Caco-2 (cell line): ENCODE data around the gene C20orf204. TPM values are rescaled to one million over a fixed set of nuclear protein-coding genes. Genes with fewer than 3 reads are reported as not detected.

Experiments used
- BruUV-seq: library from RNA; stranded (reverse); fragments of 400-500 nt; replicated peaks from 2 replicates; lab custom pipeline; 2021; lab: Mats Ljungman, UMichigan
- CTCF ChIA-PET: fragments of 300-600 bp; sonication (Branson Sonifier 250); formaldehyde crosslinking; loops from one replicate; lab custom pipeline; 2022; ENCODE audit warnings: antibody characterized with exemption; lab: Charles Lee
- POLR2A ChIA-PET: fragments of 300-600 bp; sonication (Branson Sonifier 250); formaldehyde crosslinking; loops from one replicate; lab custom pipeline; 2022; ENCODE audit warnings: antibody characterized with exemption; lab: Charles Lee
- DNase-seq, 2 experiments: peaks; one replicate each; pipeline versions ENCODE4 v3.0.0 to v3.0.0-alpha.2; 2020 to 2022
- H3K27me3 ChIP-seq: replicated peaks from 2 replicates; pipeline ENCODE4 v1.6.0; 2011; ENCODE audit warnings: low read length; ENCODE audit not compliant: control insufficient read depth, insufficient read depth
- H3K36me3 ChIP-seq: 2 replicates; pipeline ENCODE4 v1.5.1; 2011; ENCODE audit warnings: low read length; ENCODE audit not compliant: control insufficient read depth, insufficient read depth
- H3K4me1 ChIP-seq: fragments of 250-450 bp; sonication (Bioruptor Pico); 2 replicates; pipeline ENCODE4 v1.5.1; 2020; ENCODE audit warnings: mild to moderate bottlenecking
- H3K4me3 ChIP-seq: 2 replicates; pipeline ENCODE4 v1.5.1; 2011; ENCODE audit warnings: low read depth, mild to moderate bottlenecking, control low read depth, low read length
- H3K9me3 ChIP-seq: fragments of 250-450 bp; sonication (Bioruptor Pico); 2 replicates; pipeline ENCODE4 v1.5.1; 2020; ENCODE audit warnings: mild to moderate bottlenecking, moderate library complexity
- H3K27ac Mint-ChIP-seq: one replicate; pipeline ENCODE4 v1.8.0; 2022; ENCODE audit warnings: mixed read lengths; ENCODE audit not compliant: unreplicated experiment
- H3K27me3 Mint-ChIP-seq: one replicate; pipeline ENCODE4 v1.8.0; 2022; ENCODE audit warnings: mixed read lengths; ENCODE audit not compliant: insufficient read depth, unreplicated experiment
- H3K36me3 Mint-ChIP-seq: one replicate; pipeline ENCODE4 v1.8.0; 2022; ENCODE audit warnings: mild to moderate bottlenecking, mixed read lengths; ENCODE audit not compliant: insufficient read depth, unreplicated experiment
- H3K4me1 Mint-ChIP-seq: one replicate; pipeline ENCODE4 v1.8.0; 2022; ENCODE audit warnings: low read depth, mixed read lengths; ENCODE audit not compliant: unreplicated experiment
- H3K4me3 Mint-ChIP-seq: one replicate; pipeline ENCODE4 v1.8.0; 2022; ENCODE audit warnings: mild to moderate bottlenecking, moderate library complexity, mixed read lengths; ENCODE audit not compliant: unreplicated experiment
- H3K9me3 Mint-ChIP-seq: one replicate; pipeline ENCODE4 v1.8.0; 2022; ENCODE audit warnings: mixed read lengths; ENCODE audit not compliant: unreplicated experiment
- CTCF ChIP-seq, 2 experiments: fragments of 200-600 bp in 1 of 2; IDR thresholded peaks; 1 replicate in 1 of 2; 2 replicates in 1 of 2; pipeline versions ENCODE4 v1.5.1 to v1.8.0; 2011 to 2022; ENCODE audit warnings: antibody characterized with exemption in 1 of 2, control low read depth in 1 of 2, inconsistent platforms in 1 of 2, low read depth in 1 of 2, low read length in 1 of 2, mild to moderate bottlenecking in 1 of 2, moderate library complexity in 1 of 2; ENCODE audit not compliant: insufficient read depth in 1 of 2, severe bottlenecking in 1 of 2, unreplicated experiment in 1 of 2
- intact Hi-C: fragments of 100-400 bp; cut with micrococcal nuclease; formaldehyde crosslinking; loops from one replicate; pipeline ENCODE4 v1.10.0; 2022; ENCODE audit not compliant: unreplicated experiment
- total RNA-seq: library from RNA; stranded (reverse); gene quantifications from 2 replicates; pipeline ENCODE4 v1.2.3, GENCODE V29; 2022

Gene C20orf204
- total RNA-seq, 1 experiment from 2014 or later = 3.2 TPM

GRCh38 chr20:64076061-64076997, 40.3 kb downstream of the C20orf204 start:
- H3K4me3 ChIP-seq = no peak overlapping the region

GRCh38 chr20:64077094-64077493, 41.1 kb downstream of the C20orf204 start:
- no peaks in the 10 kb centered on the region for H3K27me3 Mint-ChIP-seq
- Histone ChIP-seq H3K4me3 (no peak overlapping the region), H3K4me1 (peaks cover 18% of the 10 kb centered on the region), H3K9me3 (no peaks in the 10 kb centered on the region), H3K36me3 (no peaks in the 10 kb centered on the region), H3K27me3 (no peaks in the 10 kb centered on the region)
- H3K27ac Mint-ChIP-seq = no peak overlapping the region
- intact Hi-C loops = no loop called here
- POLR2A ChIA-PET = no interaction called here
- no peak overlapping the region for H3K4me3 Mint-ChIP-seq
- H3K4me1 Mint-ChIP-seq = peaks cover 17% of the 10 kb centered on the region
- CTCF ChIA-PET = interaction anchor here (0.7 to 1.0 kb wide), 2 partner anchors 43 to 432 kb away, joined by 3 read pairs; no protein-coding TSS in a partner anchor
- peaks cover 4% of the 10 kb centered on the region for H3K36me3 Mint-ChIP-seq
- TF ChIP-seq CTCF (IDR thresholded peaks at IDR 0.05; ENCODE audit: insufficient read depth in 1 of 2, low read depth in 1 of 2, low read length in 1 of 2, severe bottlenecking in 1 of 2, unreplicated experiment in 1 of 2) = no peak
- H3K9me3 Mint-ChIP-seq = no peaks in the 10 kb centered on the region
- DNase-seq = no peak
- BruUV-seq = no TSS peak

More at GRCh38 chr20:64076061-64076997, 40.3 kb downstream of the C20orf204 start:
- no peak for TF ChIP-seq CTCF (IDR thresholded peaks at IDR 0.05; ENCODE audit: insufficient read depth in 1 of 2, low read depth in 1 of 2, low read length in 1 of 2, severe bottlenecking in 1 of 2, unreplicated experiment in 1 of 2)
- Mint-ChIP-seq H3K27ac (no peak overlapping the region), H3K27me3 (no peaks in the 10 kb centered on the region), H3K4me3 (no peak overlapping the region), H3K36me3 (peaks cover 9% of the 10 kb centered on the region), H3K9me3 (no peaks in the 10 kb centered on the region), H3K4me1 (peaks cover 17% of the 10 kb centered on the region)
- no peak for DNase-seq
- H3K36me3 ChIP-seq = no peaks in the 10 kb centered on the region
- peaks cover 18% of the 10 kb centered on the region for H3K4me1 ChIP-seq
- BruUV-seq = no TSS peak
- no peaks in the 10 kb centered on the region for H3K9me3 ChIP-seq
- CTCF ChIA-PET = interaction anchor here (0.7 to 1.1 kb wide), 3 partner anchors 26 to 432 kb away, joined by 3 read pairs; no protein-coding TSS in a partner anchor
- POLR2A ChIA-PET = interaction anchor here (0.6 kb wide), 1 partner anchor 75 kb away, joined by 4 read pairs; no protein-coding TSS in a partner anchor
- no peaks in the 10 kb centered on the region for H3K27me3 ChIP-seq
- intact Hi-C loops = no loop called here

GRCh38 chr20:64077541-64077875, 41.5 kb downstream of the C20orf204 start:
- no peak for TF ChIP-seq CTCF (IDR thresholded peaks at IDR 0.05; ENCODE audit: insufficient read depth in 1 of 2, low read depth in 1 of 2, low read length in 1 of 2, severe bottlenecking in 1 of 2, unreplicated experiment in 1 of 2)
- H3K27me3 ChIP-seq = no peaks in the 10 kb centered on the region; the same call in 1 of the 2 replicates
- Mint-ChIP-seq H3K4me1 (peaks cover 17% of the 10 kb centered on the region), H3K4me3 (no peak overlapping the region), H3K36me3 (no peaks in the 10 kb centered on the region), H3K27me3 (no peaks in the 10 kb centered on the region), H3K9me3 (no peaks in the 10 kb centered on the region), H3K27ac (no peak overlapping the region)
- ChIA-PET POLR2A (no interaction called here), CTCF (interaction anchor here (1.0 kb wide), 1 partner anchor 42 kb away, joined by 3 read pairs; no protein-coding TSS in a partner anchor)
- H3K4me3 ChIP-seq = no peak overlapping the region
- H3K4me1 ChIP-seq = peaks cover 18% of the 10 kb centered on the region
- intact Hi-C loops = no loop called here
- H3K36me3 ChIP-seq = no peaks in the 10 kb centered on the region
- no peak for DNase-seq
- no TSS peak for BruUV-seq
- no peaks in the 10 kb centered on the region for H3K9me3 ChIP-seq
